Activated T-cell treated with anti-CD3 and anti-CD28 coated beads, Interleukin-2, amount 50 U/mL, for 24 hours (primary cell): Measurements from ENCODE around the gene MYO1A.
"Not testable (repeated sequence)": the region's sequence is repeated elsewhere in the genome, so short reads cannot be mapped to it uniquely, and the experiment has no call there.

Source experiments
- DNase-seq: peaks from one replicate; pipeline ENCODE4 v3.0.0-alpha.2; 2020
- H3K27ac Mint-ChIP-seq: 2 replicates; pipeline ENCODE4 v1.8.0; 2020; ENCODE audit warnings: mild to moderate bottlenecking, mixed read lengths
- H3K27me3 Mint-ChIP-seq: 2 replicates; pipeline ENCODE4 v1.8.0; 2020; ENCODE audit warnings: mixed read lengths
- H3K36me3 Mint-ChIP-seq: 2 replicates; pipeline ENCODE4 v1.8.0; 2020; ENCODE audit warnings: low read depth, mixed read lengths
- H3K4me1 Mint-ChIP-seq: 2 replicates; pipeline ENCODE4 v1.8.0; 2020; ENCODE audit warnings: low read depth, mixed read lengths
- H3K4me3 Mint-ChIP-seq: 2 replicates; pipeline ENCODE4 v1.8.0; 2020; ENCODE audit warnings: mild to moderate bottlenecking, moderate library complexity, mixed read lengths
- H3K9me3 Mint-ChIP-seq: 2 replicates; pipeline ENCODE4 v1.8.0; 2020; ENCODE audit warnings: mixed read lengths

The MYO1A gene

GRCh38 chr12:57073566-57074450 is 23.9 kb upstream of the MYO1A start:
- Mint-ChIP-seq H3K36me3 (peaks cover 76% of the 10 kb centered on the region), H3K27ac (peak overlapping the region; percentile 75), H3K4me1 (peaks cover 47% of the 10 kb centered on the region)
- not testable (repeated sequence) for H3K4me3 Mint-ChIP-seq, DNase-seq, H3K9me3 Mint-ChIP-seq, H3K27me3 Mint-ChIP-seq

- Mint-ChIP-seq H3K27ac (peak overlapping the region; percentile 55), H3K27me3 (no peaks in the 10 kb centered on the region), H3K9me3 (no peaks in the 10 kb centered on the region), H3K36me3 (peaks cover 77% of the 10 kb centered on the region), H3K4me3 (no peak overlapping the region), H3K4me1 (peaks cover 58% of the 10 kb centered on the region)
- no peak for DNase-seq
Observed at GRCh38 chr12:57072661-57073060, 22.7 kb upstream of the MYO1A start.

- peak; percentile 66 for DNase-seq
- peak overlapping the region; percentile 91 for H3K27ac Mint-ChIP-seq
- no peaks in the 10 kb centered on the region for H3K27me3 Mint-ChIP-seq
- peaks cover 84% of the 10 kb centered on the region for H3K36me3 Mint-ChIP-seq
- peaks cover 6% of the 10 kb centered on the region for H3K9me3 Mint-ChIP-seq
- peak overlapping the region; percentile 30 for H3K4me3 Mint-ChIP-seq
- H3K4me1 Mint-ChIP-seq = peaks cover 74% of the 10 kb centered on the region
Observed at GRCh38 chr12:57069523-57069922, 19.6 kb upstream of the MYO1A start.

- peaks cover 87% of the 10 kb centered on the region for H3K36me3 Mint-ChIP-seq
- H3K4me3 Mint-ChIP-seq = peak overlapping the region; percentile 35
- no peak for DNase-seq
Observed at GRCh38 chr12:57066245-57066644, 16.3 kb upstream of the MYO1A start.

GRCh38 chr12:57063991-57064685 is 14.2 kb upstream of the MYO1A start:
- H3K27me3 Mint-ChIP-seq = no peaks in the 10 kb centered on the region
- peaks cover 6% of the 10 kb centered on the region for H3K9me3 Mint-ChIP-seq
- H3K4me1 Mint-ChIP-seq = peaks cover 70% of the 10 kb centered on the region
- peak overlapping the region; percentile 96 for H3K27ac Mint-ChIP-seq
- H3K4me3 Mint-ChIP-seq = peak overlapping the region; percentile 78
- no peak for DNase-seq
- peaks cover 86% of the 10 kb centered on the region for H3K36me3 Mint-ChIP-seq

More at GRCh38 chr12:57066245-57066644, 16.3 kb upstream of the MYO1A start:
- H3K4me1 Mint-ChIP-seq = peaks cover 82% of the 10 kb centered on the region
- H3K27me3 Mint-ChIP-seq = no peaks in the 10 kb centered on the region
- H3K27ac Mint-ChIP-seq = peak overlapping the region; percentile 96
- H3K9me3 Mint-ChIP-seq = peaks cover 6% of the 10 kb centered on the region

- peak overlapping the region; percentile 69 for H3K27ac Mint-ChIP-seq
- DNase-seq = no peak
- H3K4me1 Mint-ChIP-seq = peaks cover 40% of the 10 kb centered on the region
- no peaks in the 10 kb centered on the region for H3K9me3 Mint-ChIP-seq
- no peak overlapping the region for H3K4me3 Mint-ChIP-seq
- H3K36me3 Mint-ChIP-seq = peaks cover 92% of the 10 kb centered on the region
- H3K27me3 Mint-ChIP-seq = no peaks in the 10 kb centered on the region
Observed at GRCh38 chr12:57058454-57058853, 8.5 kb upstream of the MYO1A start.

- no peaks in the 10 kb centered on the region for H3K27me3 Mint-ChIP-seq
- H3K27ac Mint-ChIP-seq = peak overlapping the region; percentile 16
- H3K4me3 Mint-ChIP-seq = no peak overlapping the region
Observed at GRCh38 chr12:57057067-57057751, 7.3 kb upstream of the MYO1A start.

GRCh38 chr12:57055824-57056223 is 5.9 kb upstream of the MYO1A start:
- H3K9me3 Mint-ChIP-seq = no peaks in the 10 kb centered on the region
- peaks cover 27% of the 10 kb centered on the region for H3K4me1 Mint-ChIP-seq
- H3K27ac Mint-ChIP-seq = no peak overlapping the region
- no peak overlapping the region for H3K4me3 Mint-ChIP-seq
- no peak for DNase-seq
- H3K27me3 Mint-ChIP-seq = no peaks in the 10 kb centered on the region
- peaks cover 80% of the 10 kb centered on the region for H3K36me3 Mint-ChIP-seq

More at GRCh38 chr12:57057067-57057751, 7.3 kb upstream of the MYO1A start:
- Mint-ChIP-seq H3K36me3 (peaks cover 90% of the 10 kb centered on the region), H3K4me1 (peaks cover 31% of the 10 kb centered on the region), H3K9me3 (no peaks in the 10 kb centered on the region)
- DNase-seq = no peak

- not testable (repeated sequence) for H3K27me3 Mint-ChIP-seq, H3K27ac Mint-ChIP-seq, DNase-seq, H3K9me3 Mint-ChIP-seq, H3K4me3 Mint-ChIP-seq
- H3K36me3 Mint-ChIP-seq = peaks cover 60% of the 10 kb centered on the region
- peaks cover 22% of the 10 kb centered on the region for H3K4me1 Mint-ChIP-seq
Observed at GRCh38 chr12:57053901-57054300, 4.0 kb upstream of the MYO1A start.

GRCh38 chr12:57053146-57053545 is 3.2 kb upstream of the MYO1A start:
- H3K9me3 Mint-ChIP-seq, DNase-seq, H3K4me3 Mint-ChIP-seq, H3K27me3 Mint-ChIP-seq, H3K27ac Mint-ChIP-seq: not testable (repeated sequence)
- peaks cover 53% of the 10 kb centered on the region for H3K36me3 Mint-ChIP-seq
- peaks cover 24% of the 10 kb centered on the region for H3K4me1 Mint-ChIP-seq

- H3K27ac Mint-ChIP-seq = no peak overlapping the region
- no peak overlapping the region for H3K4me3 Mint-ChIP-seq
- DNase-seq = no peak
- peaks cover 34% of the 10 kb centered on the region for H3K4me1 Mint-ChIP-seq
- no peaks in the 10 kb centered on the region for H3K27me3 Mint-ChIP-seq
- H3K36me3 Mint-ChIP-seq = peaks cover 31% of the 10 kb centered on the region
- no peaks in the 10 kb centered on the region for H3K9me3 Mint-ChIP-seq
Observed at GRCh38 chr12:57051011-57051410, 1.1 kb upstream of the MYO1A start.

- Mint-ChIP-seq H3K4me1 (peaks cover 38% of the 10 kb centered on the region), H3K27ac (no peak overlapping the region), H3K4me3 (no peak overlapping the region), H3K27me3 (no peaks in the 10 kb centered on the region), H3K9me3 (no peaks in the 10 kb centered on the region), H3K36me3 (peaks cover 16% of the 10 kb centered on the region)
- DNase-seq = no peak
Observed at GRCh38 chr12:57049119-57049446, 846 bp downstream of the MYO1A start.

- no peak for DNase-seq
- Mint-ChIP-seq H3K9me3 (no peaks in the 10 kb centered on the region), H3K27me3 (no peaks in the 10 kb centered on the region), H3K4me1 (peaks cover 38% of the 10 kb centered on the region), H3K4me3 (no peak overlapping the region), H3K27ac (peak overlapping the region; percentile 81), H3K36me3 (peaks cover 11% of the 10 kb centered on the region)
Observed at GRCh38 chr12:57048423-57049118, 1.4 kb downstream of the MYO1A start.

GRCh38 chr12:57047981-57048380 is 1.9 kb downstream of the MYO1A start:
- Mint-ChIP-seq H3K9me3 (no peaks in the 10 kb centered on the region), H3K36me3 (peaks cover 5% of the 10 kb centered on the region), H3K27me3 (no peaks in the 10 kb centered on the region), H3K4me1 (peaks cover 38% of the 10 kb centered on the region), H3K27ac (peak overlapping the region; percentile 81), H3K4me3 (no peak overlapping the region)
- DNase-seq = no peak
